NCI-H187 (cell line): ENCODE data around the gene ATG101.
A peak's percentile ranks its signal among the peaks of the same experiment; 100 is the strongest.
"Not testable (repeated sequence)": the region's sequence is repeated elsewhere in the genome, so short reads cannot be mapped to it uniquely, and the experiment has no call there.

Experiments
- DNase-seq, 2 experiments: peaks; one replicate each; lab custom pipeline; 2025; lab: John Stamatoyannopoulos, UW

Gene ATG101

DNA sequence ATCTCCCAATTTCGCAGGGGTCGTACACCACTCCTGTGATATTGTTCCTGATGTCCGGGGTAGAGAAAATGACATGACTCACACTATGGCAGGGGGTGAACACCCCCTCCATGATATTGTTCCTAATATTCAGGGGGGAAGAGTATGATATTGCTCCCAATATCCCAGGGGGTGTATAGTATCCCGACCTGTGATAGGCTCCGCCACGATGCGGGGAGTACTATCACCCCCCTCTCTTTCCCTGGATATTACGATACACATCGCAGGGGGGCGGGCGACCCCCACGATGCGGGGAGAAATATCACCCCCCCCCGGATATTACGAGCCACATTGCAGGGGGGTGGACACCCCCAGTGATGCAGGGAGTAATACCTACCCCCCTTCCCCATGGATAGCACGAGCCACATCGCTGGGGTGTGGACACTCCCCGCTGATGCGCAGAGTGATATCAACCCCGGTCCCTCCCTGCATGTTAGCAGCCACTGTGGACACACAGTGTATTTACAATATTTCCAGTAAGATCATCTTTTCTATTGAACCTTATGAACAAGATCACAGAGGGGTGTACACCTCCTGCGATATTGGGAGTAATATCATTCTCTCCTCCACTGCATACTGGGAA lies 27.4 kb downstream of the ATG101 start:
- no peak for DNase-seq

DNA sequence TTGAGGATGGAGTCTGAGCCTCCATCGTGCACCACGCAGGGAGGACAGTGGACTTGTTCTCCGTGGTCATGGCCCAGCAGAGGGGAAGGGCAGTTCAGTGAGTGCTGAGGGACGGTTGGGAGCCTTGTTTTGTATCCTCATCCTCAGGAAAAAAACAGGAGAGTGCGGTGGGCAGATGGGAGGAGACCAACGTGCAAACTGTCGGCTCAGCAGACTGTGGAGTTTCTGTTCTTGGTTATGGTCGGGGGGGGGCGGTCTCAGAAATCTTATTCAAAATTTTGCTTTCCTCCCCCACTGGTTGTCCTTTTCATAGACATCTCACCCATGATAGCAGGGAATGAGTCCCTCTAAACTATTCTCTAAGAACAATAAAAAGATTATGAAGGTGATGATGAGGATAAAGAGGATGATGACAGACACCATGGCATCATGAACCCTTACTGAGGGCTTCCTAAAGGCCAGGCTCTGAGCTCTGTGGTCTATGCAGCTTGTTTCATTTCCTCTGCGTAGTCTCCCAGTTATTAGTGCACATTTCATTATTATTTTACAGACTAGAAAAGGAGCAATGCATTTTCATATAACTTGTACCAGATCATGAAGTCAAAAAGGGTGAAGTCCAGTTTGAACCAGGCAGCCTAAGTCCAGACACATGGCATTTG lies 34.8 kb downstream of the ATG101 start:
- DNase-seq = not testable (repeated sequence)

DNA sequence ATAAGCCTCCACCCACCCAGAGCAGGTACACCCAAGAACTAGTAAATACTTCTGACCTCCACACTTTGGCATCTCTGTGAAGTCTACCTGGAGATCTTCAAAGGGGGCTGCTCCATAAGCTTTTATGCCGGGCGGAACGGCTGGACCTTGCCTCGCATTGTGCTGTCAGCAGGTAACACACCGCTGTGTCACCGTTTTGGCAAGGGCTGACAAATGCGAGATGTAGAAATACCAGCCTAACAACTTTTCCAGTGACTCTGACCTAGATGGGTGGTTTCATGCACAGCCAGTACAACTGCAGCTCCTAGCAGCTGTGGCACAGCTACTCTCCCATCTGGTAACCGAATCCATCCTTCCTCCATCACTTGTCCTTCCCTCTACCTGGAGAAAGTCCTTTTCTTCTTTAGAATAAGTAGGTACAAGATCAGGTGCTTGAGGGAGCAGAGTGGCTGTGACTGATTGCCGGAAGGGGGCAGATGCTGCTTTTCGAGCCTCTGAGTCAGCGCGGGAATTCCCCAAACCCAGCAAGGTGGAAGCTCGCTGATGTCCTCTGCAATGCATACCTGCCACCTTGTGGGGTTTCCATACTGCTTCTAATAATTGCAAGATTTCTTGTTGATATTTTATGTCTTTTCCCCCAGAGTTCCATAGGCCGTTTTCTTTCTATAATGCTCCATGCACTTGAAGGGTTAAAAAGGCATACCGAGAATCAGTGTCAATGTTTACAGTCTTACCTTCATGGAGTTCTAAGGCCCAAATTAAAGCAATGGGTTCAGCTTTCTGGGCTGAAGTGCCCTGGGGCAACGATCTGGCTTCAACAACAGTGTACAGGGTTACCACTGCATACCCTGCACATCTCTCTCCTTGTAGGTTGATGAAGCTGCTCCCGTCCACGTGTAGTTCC lies 46.7 kb downstream of the ATG101 start:
- not testable (repeated sequence) for DNase-seq

DNA sequence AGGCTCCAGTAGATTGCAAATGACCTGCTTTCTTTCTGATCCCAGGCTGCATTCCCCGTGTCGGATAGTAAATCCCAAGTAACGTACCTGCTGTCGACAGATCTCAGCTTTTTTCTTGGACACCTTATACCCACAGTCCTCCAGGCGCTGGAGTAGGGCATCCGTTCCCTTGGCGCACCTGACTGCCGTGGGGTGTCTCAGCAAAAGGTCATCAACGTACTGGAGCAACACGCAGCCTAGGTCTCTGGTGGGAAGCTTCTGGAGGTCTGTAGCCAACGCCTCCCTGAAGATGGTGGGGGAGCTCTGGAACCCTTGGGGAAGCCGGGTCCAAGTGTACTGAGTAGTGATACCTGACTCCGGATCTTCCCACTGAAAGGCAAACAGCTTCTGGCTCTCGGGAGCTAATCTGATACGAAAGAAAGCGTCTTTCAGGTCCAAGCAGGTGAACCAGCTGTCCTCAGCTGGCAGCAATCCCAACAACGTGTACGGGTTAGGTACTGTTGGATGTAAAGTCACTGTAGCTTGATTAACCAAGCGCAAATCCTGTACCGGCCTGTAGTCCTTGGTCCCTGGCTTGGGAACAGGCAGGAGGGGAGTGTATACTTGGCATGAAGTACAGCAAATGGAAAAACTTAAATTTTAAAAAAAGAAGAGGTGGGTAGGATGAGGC lies 48.2 kb downstream of the ATG101 start:
- not testable (repeated sequence) for DNase-seq

DNA sequence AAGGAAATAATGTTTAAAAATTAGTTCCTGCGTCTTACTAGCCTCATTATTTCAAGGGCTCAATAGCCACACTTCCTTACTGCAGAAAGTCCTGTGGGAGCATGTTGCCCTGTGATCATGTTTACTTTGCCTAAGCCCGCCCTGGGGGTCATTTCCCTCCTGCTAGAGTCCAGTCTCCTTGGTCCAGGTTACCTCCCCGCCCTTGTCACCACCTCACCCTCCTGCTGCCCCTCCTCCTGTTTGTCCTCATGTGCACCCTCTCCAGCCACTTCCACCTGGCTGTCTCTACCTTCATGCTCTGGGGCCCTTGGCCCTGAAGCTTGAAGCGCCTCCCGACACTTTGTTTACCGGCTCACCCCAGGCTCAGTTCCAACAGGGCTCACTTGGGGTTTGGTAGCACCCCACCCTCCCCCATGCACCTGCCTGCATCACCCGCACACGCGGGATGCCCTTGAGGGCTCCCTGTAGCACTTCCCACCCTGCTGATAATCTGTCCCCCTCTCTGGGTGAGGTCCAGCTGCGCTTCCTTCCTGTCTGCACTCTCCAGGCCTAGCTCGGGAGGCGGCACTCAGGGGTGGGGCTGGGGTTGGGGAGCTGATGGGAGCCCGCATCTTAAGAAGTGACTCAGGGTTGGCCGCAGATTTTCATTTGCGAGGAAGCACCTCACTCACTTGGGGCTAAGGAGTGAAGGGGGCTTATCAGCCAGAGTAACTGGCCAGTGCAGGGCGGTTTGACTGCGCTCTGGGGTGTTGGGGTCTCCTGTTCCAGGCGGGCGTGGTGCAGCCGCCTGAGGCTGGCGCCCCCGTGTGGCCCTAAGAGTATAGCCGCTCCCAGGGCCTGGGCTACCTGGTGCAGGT lies 49.8 kb downstream of the ATG101 start:
- peak; percentile 53 to 73 for DNase-seq

DNA sequence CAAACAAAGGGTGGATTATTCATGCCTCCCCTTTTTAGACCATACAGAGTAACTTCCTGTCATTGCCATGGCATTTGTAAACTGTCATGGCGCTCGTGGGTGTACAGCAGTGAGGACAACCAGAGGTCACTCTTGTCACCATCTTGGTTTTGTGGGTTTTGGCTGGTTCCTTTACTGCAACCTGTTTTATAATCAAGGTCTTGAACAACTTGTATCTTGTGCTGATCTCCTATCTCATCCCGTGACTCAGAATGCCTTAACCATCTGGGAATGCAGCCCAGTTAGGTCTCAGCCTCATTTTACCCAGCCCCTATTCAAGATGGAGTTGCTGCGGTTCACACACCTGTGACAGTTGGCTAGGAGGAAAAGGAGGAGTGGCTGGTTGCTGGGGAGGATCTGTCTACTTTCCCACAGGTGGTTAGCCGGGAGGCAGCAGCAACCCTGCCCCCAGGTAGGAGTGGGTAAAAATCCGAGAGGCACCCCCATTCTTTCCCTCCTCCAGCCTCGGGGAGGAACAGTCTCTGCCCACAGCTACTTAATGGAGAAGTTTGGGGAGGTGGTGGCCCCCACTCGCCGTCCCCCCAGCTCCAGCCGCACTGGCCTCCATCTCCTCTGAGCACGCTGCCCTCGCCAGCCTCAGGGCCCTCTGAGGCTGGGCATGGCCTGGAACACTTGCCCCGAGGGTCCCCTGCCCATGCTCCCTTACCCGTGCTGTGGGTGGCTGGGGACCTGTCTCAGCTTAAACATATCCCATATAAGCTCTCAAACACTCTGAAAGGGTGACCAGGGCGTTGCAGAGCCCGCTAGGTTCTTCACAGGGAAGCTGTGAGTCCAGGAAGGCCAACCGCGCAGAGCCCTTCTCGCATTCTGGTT lies 51.4 kb downstream of the ATG101 start:
- no peak for DNase-seq

DNA sequence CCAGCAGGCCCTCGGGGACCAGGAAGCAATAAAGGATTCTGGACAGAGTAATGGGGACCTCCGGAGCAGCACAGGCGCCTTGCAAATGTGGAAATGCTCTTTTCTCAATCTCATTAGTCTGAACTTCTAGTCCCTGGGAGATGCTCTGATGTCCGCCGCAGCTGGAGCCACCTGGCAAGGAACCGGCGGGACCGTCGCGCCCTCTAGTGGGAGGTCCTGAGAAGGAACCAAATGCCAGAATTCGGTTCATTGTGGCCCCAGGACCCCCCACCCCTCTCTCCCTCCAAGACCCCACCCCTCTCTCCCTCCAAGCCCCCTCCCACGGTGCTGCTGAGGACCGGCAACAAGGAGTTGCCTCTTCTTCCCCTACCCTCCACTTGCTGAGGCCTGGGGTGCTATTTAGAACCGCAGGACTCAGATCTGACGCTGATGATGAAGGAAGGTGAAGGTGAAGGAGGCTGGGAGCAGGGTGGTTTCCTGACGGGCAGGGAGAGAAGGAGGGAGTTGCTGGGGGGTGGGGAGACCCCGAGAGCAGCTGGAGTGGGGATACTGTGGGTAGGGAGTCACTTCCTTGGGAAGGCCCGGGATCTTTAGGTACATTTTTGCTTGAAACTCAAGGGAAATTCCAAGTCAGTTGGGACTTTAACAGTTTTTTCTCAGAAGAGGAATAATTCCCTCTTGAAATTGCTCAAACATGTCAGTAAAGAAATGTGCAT lies 52.2 kb downstream of the ATG101 start:
- DNase-seq = peak; percentile 53 to 69

DNA sequence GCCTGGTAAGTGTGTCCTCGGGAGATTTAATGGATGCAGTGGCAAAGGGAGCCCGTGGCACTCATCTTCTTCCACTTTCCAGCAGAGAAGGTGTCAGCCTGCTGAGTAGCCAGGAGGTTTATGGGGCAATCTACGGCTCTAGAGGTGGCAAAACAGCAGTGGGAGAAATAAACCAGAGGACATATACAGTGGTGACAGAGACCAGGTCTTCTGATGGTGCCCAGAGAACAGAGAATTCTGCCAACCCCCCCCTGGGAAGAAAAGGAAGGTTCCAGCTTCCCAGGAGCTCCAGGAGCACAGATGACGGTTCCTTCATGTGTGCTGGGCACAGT lies 52.7 kb downstream of the ATG101 start:
- no peak for DNase-seq

DNA sequence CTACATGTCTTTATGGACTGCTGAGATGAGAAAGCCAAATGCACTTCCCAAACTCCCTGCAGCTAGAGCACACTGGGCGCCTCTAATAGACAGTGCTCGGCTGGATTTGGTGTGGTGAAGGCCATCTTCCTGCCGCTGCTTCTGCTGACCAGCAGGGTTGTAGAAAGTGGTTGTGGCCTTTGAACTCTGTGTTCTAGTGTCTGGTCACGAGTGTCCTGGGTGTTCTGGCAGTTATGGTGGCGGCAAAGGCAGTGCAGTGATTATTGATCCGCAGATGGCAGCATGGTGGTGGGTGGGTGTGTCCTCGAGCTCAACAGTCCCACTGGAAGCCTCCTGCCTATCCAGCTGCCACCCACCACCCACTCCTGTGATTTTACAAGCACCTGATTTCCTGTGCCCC lies 53.1 kb downstream of the ATG101 start:
- no peak for DNase-seq

DNA sequence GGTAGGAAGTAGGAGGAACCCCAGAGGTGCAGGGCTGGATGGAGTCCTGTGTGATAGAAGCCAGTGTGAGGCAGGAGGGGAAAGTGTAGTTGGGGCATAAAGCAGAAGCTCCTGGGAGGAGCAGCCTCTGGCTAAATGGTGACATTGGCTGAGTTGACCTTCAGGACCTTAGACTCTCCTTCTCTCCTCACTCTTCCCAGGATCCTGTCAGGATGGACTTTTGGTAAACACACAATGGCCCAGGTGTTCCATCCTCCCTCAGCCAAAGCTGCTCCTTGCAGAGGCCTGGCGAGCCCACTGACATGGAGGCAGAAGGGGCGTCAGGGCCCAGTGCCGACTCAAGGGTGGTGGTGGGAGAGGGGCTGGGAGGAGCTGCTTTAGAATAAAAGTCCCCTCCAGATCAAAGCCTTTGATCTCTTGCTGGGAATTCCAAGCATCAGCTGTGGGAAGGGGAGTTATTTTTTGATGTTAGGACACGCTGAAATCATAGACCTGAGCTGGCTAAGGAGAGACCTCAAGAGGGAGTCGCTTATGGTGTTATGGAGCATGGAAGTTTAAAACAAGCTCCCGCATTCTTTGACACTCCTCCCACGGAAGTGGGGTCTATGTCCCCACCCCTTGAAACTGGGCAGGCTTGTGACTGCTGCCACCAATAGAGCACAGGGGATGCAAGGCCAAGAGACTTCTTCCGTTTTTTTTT lies 53.9 kb downstream of the ATG101 start:
- no peak for DNase-seq

DNA sequence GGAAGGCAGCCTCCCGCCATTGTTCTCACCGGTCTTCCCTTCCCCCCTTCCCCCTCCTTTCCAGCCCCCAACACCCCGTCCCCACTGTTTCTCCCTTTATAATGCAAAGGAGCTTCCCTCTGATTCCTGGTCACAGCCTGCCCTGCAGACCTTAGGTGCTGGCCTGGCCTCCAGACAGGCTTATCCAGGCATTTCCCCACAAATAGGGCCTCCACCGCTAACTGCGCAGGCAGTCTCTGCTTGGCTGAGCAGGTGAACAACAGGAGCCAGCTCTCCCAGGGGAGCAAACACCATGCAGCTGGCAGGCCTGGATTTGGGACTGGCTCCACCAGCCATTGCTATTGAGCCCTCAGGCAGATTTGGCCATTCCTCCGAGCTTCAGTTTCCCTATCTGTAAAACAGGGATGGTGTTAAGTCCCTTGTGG lies 55.7 kb downstream of the ATG101 start:
- DNase-seq = peak in 1 of 2 experiments; percentile 24

DNA sequence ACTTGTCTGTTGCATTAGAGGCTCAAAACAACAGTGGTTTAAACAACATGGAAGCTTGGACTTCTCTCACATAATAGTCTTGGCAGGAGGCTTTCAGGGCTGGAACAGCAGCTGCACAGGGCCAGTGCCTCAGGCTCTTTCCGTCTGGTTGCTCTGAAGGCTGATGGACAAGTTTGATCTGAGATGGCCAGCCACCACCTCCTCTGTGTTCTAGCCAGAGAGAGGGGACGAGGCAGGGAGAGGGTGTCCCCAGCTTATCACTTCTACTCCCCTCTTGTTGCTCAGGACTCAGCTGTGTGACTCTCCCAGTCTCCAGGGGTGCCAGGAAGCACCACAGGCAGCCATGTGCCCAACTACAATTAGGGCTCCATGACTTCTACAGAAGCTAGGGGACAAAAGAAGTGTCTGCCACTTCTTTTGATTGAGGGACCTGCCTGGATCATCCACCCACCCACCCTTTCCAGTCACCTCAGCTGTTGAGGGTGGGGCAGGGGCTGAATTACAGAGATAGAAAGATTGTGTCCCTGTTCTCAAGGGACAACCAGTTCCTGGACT lies 56.3 kb downstream of the ATG101 start:
- no peak for DNase-seq
